ENCODE measurements around the gene ACTN3. TPM values are rescaled to one million over a fixed set of nuclear protein-coding genes. Genes with fewer than 3 reads are reported as not detected.

ACTN3 gene
- total RNA-seq, 1 donor from 2014 or later, result 2.0 TPM

DNA sequence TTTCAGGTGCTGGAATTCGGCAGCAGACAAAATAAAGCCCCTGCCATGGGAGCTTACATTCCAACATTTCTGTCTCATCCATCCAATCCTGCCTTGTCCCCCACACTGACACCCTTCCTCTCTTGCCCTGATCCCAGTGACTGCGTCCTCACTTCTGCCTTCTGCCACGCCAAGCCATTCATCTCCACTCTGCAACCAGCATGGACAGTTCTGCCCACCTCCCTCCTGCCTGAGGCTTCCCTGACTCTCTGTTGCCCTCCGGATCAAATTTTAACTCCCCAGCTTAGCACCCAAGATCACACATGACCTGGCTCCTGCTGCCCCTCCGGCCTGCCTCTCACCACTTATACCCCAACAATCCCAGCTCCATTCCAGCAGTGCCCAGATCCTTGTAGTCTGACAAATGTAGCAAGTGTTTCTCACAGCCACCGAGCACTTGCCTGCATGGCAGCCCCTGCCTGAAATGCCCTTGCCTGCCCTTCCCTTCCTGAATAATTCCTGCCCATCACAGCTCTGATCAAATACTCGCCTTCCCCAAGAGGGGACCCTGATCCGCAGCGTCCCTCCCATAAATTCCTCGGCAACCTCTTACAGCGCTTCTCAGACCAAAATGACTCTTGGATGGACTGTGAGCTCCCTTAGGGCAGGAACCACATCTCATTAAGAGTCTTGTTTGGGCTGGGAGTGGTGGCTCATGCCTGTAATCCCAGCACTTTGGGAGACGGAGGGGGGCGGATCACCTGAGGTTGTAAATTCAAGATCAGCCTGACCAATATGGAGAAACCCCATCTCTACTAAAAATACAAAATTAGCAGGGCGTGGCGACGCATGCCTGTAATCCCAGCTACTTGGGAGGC is 2.3 kb downstream of the ACTN3 start:
- TF ChIP-seq, protein P1, sequence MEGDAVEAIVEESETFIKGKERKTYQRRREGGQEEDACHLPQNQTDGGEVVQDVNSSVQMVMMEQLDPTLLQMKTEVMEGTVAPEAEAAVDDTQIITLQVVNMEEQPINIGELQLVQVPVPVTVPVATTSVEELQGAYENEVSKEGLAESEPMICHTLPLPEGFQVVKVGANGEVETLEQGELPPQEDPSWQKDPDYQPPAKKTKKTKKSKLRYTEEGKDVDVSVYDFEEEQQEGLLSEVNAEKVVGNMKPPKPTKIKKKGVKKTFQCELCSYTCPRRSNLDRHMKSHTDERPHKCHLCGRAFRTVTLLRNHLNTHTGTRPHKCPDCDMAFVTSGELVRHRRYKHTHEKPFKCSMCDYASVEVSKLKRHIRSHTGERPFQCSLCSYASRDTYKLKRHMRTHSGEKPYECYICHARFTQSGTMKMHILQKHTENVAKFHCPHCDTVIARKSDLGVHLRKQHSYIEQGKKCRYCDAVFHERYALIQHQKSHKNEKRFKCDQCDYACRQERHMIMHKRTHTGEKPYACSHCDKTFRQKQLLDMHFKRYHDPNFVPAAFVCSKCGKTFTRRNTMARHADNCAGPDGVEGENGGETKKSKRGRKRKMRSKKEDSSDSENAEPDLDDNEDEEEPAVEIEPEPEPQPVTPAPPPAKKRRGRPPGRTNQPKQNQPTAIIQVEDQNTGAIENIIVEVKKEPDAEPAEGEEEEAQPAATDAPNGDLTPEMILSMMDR (IDR thresholded peaks at IDR 0.05; ENCODE audit: partially characterized antibody, unreplicated experiment), result no peak
- no peak for DNase-seq
- Mint-ChIP-seq H3K36me3 (ENCODE audit: unreplicated experiment) (peaks cover 4% of the 10 kb centered on the region), H3K27me3 (ENCODE audit: unreplicated experiment) (peaks cover 11% of the 10 kb centered on the region), H3K4me1 (ENCODE audit: low read depth, unreplicated experiment) (peaks cover 22% of the 10 kb centered on the region), H3K27ac (ENCODE audit: unreplicated experiment) (peak overlapping the region; percentile 56), H3K9me3 (ENCODE audit: unreplicated experiment) (peaks cover 6% of the 10 kb centered on the region), H3K4me3 (ENCODE audit: unreplicated experiment) (peak overlapping the region; percentile 58)

DNA sequence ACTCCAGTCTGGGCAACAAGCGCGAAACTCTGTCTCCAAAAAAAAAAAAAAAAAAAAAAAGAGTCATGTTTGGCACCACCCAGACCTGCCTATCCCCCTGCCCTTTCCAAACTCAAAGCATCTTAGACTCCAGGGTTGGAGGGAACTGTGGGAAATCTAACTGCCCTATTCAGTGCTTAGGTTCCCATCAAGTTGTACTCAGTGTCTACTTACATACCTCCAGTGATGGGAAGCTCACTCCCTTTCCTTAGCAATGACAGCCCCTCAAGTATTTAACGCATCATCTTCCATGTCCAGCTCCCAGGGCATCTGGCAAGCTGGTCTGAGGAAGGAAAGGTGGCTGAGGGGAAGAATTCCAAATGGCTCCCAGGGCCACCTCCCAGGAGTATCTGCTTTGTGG is 3.0 kb downstream of the ACTN3 start:
- TF ChIP-seq, protein P1 (IDR thresholded peaks at IDR 0.05; ENCODE audit: partially characterized antibody, unreplicated experiment), result no peak
- Mint-ChIP-seq H3K4me1 (ENCODE audit: low read depth, unreplicated experiment) (peaks cover 17% of the 10 kb centered on the region), H3K4me3 (ENCODE audit: unreplicated experiment) (no peak overlapping the region), H3K27ac (ENCODE audit: unreplicated experiment) (no peak overlapping the region), H3K9me3 (ENCODE audit: unreplicated experiment) (peaks cover 1% of the 10 kb centered on the region), H3K36me3 (ENCODE audit: unreplicated experiment) (no peaks in the 10 kb centered on the region), H3K27me3 (ENCODE audit: unreplicated experiment) (peaks cover 9% of the 10 kb centered on the region)
- no peak for DNase-seq

DNA sequence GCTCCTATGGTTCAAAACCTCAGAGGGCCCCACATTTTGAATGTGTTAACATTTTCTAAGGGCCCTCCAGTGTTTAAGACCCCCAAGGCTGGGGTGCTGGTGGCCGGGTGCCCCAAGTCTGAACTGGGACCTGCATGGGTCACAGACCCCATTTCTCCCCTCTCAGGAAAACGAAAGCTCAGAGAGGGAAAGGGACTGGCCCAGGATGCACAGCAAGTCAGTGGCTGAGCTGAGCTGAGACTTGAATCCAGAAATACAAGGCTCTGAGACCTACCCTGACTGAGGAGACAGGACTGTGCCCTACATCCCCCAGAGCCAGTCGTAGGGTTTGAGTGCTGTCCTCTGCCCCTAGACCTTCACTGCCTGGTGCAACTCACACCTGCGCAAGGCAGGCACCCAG is 4.2 kb downstream of the ACTN3 start:
- Mint-ChIP-seq H3K9me3 (ENCODE audit: unreplicated experiment) (peaks cover 1% of the 10 kb centered on the region), H3K4me1 (ENCODE audit: low read depth, unreplicated experiment) (peaks cover 14% of the 10 kb centered on the region), H3K4me3 (ENCODE audit: unreplicated experiment) (no peak overlapping the region), H3K27ac (ENCODE audit: unreplicated experiment) (no peak overlapping the region), H3K27me3 (ENCODE audit: unreplicated experiment) (peaks cover 12% of the 10 kb centered on the region), H3K36me3 (ENCODE audit: unreplicated experiment) (no peaks in the 10 kb centered on the region)
- no peak for DNase-seq
- TF ChIP-seq, protein P1 (IDR thresholded peaks at IDR 0.05; ENCODE audit: partially characterized antibody, unreplicated experiment), result no peak

DNA sequence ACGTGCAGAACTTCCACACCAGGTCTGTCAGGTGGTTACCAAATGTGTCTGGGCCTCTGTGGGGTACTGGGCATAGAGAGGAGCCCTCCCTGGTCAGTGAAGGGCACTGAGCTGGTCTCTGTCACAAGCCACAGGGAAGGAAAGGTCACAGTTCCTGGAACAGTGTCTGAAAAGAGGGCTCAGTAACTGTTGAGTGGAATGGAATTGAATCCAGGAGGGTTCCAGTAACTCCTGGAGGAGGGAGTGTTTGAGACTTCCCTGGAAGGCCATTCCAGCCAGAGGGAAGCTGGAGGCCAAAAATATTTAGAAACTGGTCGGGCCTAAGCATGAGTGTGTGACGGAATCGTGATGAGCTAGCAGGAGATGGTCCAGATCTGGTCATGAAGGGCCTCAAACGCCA is 7.9 kb downstream of the ACTN3 start:
- no peak for DNase-seq
- H3K9me3 Mint-ChIP-seq (ENCODE audit: unreplicated experiment), result peaks cover 5% of the 10 kb centered on the region

DNA sequence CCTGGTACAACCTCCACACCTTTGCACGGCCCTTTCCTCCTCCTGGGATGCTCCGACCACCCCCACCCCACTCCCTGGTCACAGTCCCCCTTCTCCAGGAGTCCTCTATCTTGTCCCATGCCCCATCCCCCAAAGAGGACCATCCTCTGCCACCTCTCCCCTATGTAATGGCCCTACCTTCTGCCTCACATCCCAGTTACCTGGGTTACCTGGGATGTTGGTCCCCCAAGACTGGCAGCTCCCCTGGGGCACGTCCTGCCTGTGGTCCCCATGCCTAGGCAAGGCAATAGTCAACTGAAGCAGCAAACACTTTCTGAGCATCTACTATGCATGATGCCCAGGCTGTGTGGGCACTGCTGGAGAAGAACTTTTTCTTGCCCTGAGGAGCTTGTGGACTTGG is 8.7 kb downstream of the ACTN3 start:
- Mint-ChIP-seq H3K4me3 (ENCODE audit: unreplicated experiment) (no peak overlapping the region), H3K36me3 (ENCODE audit: unreplicated experiment) (no peaks in the 10 kb centered on the region), H3K9me3 (ENCODE audit: unreplicated experiment) (peaks cover 5% of the 10 kb centered on the region), H3K4me1 (ENCODE audit: low read depth, unreplicated experiment) (no peaks in the 10 kb centered on the region), H3K27ac (ENCODE audit: unreplicated experiment) (no peak overlapping the region), H3K27me3 (ENCODE audit: unreplicated experiment) (peaks cover 3% of the 10 kb centered on the region)
- TF ChIP-seq, protein P1 (IDR thresholded peaks at IDR 0.05; ENCODE audit: partially characterized antibody, unreplicated experiment), result no peak
- no peak for DNase-seq

More for the DNA sequence above, 7.9 kb downstream of the ACTN3 start:
- peaks cover 7% of the 10 kb centered on the region for H3K27me3 Mint-ChIP-seq (ENCODE audit: unreplicated experiment)
- H3K36me3 Mint-ChIP-seq (ENCODE audit: unreplicated experiment), result no peaks in the 10 kb centered on the region
- TF ChIP-seq, protein P1 (IDR thresholded peaks at IDR 0.05; ENCODE audit: partially characterized antibody, unreplicated experiment), result no peak
- H3K4me1 Mint-ChIP-seq (ENCODE audit: low read depth, unreplicated experiment), result no peaks in the 10 kb centered on the region
- H3K27ac Mint-ChIP-seq (ENCODE audit: unreplicated experiment), result no peak overlapping the region
- H3K4me3 Mint-ChIP-seq (ENCODE audit: unreplicated experiment), result no peak overlapping the region
